DMS 273 (cell line): Measurements from ENCODE around the gene CALML4.

ENCODE experiments used
- DNase-seq: peaks from one replicate; lab custom pipeline; 2025; ENCODE audit not compliant: unreplicated experiment; lab: John Stamatoyannopoulos, UW

CALML4 gene

DNA sequence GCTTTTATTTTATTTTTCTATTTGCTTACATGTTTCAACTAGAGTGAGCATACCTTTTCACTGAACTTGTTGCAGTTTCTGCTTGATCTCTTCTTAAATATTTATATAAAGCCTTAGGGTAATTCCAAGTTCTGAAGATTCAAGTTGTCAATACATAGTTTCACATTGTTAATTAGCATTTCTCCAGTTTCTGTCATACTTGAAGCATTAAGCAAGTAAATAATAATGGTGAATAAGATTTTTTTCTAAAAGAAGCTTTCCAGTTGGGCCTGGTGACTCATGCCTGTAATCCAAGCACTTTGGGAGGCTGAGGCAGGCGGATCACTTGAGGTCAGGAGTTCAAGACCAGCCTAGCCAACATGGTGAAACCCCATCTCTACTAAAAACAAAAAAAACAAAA is 53.9 kb downstream of the CALML4 start:
- no peak for DNase-seq

DNA sequence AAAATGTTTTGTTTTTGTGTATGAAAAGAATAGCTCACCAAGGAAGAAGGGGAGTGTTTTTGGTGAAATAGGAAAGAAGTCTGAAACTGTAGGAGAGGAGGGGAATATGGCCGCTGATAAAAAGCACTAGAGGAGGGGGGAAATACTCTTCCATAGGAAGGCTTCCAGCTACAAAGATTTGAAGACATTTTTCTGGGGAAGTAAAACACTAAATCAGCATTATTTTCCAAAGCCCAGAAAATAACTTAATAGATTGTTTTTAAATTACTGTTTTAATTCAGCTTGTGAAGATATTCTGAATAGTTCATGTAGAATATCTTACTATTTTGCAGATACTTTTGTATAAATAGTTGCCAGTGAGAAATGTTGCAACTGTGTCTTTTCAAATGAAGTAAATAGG is 54.9 kb downstream of the CALML4 start:
- DNase-seq: no peak

DNA sequence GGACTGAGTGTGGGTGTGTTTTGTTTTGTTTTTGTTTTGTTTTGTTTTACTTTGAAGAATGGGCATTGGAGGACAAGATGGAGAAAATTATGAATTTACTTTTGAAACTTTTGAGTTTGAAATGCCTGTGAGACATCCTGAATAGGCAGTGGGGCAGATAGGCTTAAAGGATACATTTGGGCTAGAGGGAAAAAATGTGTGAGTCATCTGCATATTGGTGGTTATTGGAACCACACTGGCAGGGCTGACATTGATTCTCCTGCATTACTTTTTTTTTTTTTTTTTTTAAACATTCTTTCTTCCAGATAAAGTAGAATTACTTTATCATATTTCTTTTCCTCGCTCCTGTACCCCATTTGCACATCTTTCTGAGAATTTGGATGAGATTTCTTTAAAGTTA is 56.1 kb downstream of the CALML4 start:
- DNase-seq: no peak

- no peak for DNase-seq
These were observed 57.1 kb downstream of the CALML4 start for GRCh38 chr15:68148039-68148438.

DNA sequence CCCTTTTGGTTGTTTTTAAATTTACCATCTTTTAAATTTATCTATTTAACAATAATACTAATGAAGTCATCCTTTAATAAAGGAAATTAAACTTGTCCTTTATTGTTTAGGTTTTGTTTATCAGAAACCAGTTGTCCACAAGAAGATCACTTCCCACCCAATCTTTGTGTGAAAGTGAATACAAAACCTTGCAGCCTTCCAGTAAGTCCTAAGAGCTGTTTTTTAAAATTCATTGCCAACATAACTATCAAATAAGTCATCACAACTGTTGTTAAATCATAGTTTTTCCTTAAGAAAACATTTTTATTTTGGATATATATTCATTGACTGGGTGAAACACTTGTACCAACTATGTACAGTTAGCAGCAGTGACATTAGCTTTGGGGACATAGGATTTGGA is 59.4 kb downstream of the CALML4 start:
- DNase-seq: no peak

DNA sequence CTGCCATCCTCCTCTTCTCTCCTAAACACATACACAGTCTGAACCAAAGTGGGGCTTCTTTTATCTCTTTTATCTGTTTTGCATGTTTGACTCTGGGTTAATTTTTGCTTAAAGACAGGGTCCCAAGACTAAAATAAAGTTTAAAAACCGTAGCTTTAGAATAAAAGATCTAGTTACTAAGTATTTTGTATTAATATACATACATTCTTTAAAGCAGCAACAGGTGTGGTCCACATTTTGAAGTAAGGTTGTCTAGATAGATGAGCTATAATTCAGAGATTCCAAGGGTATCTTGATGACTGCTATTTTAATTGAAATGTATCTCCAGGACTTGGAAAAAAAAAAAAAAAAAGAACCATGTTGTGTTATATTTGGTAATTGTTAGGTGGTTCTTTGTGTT is 61.3 kb downstream of the CALML4 start:
- no peak for DNase-seq

DNA sequence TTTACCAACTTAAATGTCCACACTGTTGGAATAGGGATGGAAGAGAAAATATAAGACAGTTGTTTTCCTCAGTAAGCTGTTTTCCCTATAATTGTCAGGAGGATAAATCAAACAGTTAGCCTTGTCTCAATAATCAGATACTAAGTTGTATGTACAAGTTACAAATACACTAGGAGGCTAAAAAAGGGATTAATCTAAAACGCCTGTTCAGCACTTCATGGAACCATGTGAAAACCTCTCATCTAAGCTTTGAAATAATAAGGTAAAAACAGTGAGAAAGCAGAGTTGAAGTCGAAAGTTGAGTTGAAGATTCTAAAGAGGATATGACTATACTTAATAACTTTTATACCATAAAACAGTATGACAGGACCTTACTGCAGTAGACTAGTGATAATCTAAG is 62.0 kb downstream of the CALML4 start:
- DNase-seq: no peak
